ENCODE measurements around the gene PLA2R1. TPM values are rescaled to one million over a fixed set of nuclear protein-coding genes. Genes with fewer than 3 reads are reported as not detected.

The PLA2R1 gene
- total RNA-seq, 1 experiment from 2014 or later, result 1.1 TPM

DNA sequence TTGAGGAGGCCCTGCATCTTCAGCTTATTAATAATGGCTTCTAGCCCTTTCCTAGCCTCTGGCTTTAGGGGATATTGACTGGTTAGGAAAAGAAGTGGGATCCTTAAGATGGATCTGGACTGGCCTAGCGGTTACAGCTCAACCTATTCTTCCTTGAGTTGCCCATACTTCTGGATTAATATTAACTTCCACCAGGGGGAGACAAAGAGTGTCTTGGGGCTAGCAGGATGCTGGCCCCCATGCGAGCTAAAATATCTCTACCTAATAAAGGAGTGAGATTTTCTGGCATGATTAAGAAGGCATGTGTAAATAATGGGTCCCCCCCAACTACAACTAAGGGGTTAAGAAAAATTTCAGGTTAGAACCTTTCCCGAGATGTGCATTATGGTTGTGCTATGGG lies 23.2 kb upstream of the PLA2R1 start (continued):
- TF ChIP-seq, protein P1, sequence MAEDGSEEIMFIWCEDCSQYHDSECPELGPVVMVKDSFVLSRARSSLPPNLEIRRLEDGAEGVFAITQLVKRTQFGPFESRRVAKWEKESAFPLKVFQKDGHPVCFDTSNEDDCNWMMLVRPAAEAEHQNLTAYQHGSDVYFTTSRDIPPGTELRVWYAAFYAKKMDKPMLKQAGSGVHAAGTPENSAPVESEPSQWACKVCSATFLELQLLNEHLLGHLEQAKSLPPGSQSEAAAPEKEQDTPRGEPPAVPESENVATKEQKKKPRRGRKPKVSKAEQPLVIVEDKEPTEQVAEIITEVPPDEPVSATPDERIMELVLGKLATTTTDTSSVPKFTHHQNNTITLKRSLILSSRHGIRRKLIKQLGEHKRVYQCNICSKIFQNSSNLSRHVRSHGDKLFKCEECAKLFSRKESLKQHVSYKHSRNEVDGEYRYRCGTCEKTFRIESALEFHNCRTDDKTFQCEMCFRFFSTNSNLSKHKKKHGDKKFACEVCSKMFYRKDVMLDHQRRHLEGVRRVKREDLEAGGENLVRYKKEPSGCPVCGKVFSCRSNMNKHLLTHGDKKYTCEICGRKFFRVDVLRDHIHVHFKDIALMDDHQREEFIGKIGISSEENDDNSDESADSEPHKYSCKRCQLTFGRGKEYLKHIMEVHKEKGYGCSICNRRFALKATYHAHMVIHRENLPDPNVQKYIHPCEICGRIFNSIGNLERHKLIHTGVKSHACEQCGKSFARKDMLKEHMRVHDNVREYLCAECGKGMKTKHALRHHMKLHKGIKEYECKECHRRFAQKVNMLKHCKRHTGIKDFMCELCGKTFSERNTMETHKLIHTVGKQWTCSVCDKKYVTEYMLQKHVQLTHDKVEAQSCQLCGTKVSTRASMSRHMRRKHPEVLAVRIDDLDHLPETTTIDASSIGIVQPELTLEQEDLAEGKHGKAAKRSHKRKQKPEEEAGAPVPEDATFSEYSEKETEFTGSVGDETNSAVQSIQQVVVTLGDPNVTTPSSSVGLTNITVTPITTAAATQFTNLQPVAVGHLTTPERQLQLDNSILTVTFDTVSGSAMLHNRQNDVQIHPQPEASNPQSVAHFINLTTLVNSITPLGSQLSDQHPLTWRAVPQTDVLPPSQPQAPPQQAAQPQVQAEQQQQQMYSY (CRISPR knock-in tag; IDR thresholded peaks at IDR 0.05), result no peak
- no peak for TF ChIP-seq MXD4 (CRISPR knock-in tag; IDR thresholded peaks at IDR 0.05; ENCODE audit: borderline replicate concordance)

DNA sequence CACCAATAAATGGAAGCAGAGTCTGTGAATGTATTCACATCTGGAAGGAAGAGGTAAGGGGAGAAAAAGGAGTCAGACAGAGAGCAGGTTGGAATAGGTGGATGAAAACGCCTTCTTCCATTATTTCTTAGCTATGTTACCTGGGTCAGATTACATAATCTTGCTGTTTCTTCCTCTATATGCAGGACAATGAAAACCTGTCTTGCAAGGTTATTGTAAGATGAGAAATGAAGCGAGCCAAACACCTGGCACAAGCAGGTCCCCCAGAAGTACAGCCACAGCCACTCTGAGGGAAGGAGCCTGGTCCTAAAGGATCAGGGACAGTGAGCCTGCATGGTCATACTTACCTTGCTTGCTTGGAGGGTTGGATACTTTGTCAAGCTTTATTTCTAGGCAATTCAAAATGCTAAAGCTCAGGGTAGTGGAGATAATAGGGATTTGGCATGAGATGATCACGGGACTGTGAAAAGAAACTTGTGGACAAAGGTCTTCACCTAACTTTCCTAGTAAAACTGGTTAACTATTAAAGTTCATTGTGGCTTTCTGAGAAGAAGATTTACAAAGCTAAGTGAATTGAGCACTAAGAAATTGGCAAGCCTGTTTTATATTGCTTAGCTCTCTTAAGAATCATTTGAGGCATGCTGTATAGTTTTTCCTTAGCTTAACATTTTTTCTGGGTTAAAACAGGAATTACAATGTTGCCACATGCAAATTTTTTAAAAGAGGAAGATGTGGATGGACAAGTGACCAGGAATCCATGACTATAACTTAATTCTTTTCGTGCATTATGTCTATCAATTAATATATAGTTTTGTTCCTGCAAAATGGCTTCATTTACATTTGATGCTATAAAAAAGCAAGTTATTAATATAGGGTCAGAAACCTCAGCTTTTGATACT lies 15.7 kb upstream of the PLA2R1 start:
- Mint-ChIP-seq H3K4me3 (no peak overlapping the region), H3K9me3 (peaks cover 46% of the 10 kb centered on the region), H3K27ac (no peak overlapping the region), H3K4me1 (peaks cover 3% of the 10 kb centered on the region), H3K36me3 (peaks cover 30% of the 10 kb centered on the region), H3K27me3 (ENCODE audit: low read depth) (no peaks in the 10 kb centered on the region)
- ATAC-seq, result no peak
- POLR2A ChIA-PET, result no interaction called here
- CTCF ChIA-PET, result no interaction called here
- DNase-seq (ENCODE audit: low spot score), result no peak
- TF ChIP-seq TEAD1 (CRISPR knock-in tag; IDR thresholded peaks at IDR 0.05) (no peak), NFE2L1 (CRISPR knock-in tag; IDR thresholded peaks at IDR 0.05) (no peak), SP1 (CRISPR knock-in tag; conservative IDR thresholded peaks at IDR 0.05) (no peak), GABPB1 (CRISPR knock-in tag; IDR thresholded peaks at IDR 0.05) (no peak), ATF6 (CRISPR knock-in tag; IDR thresholded peaks at IDR 0.05) (no peak), CBFB (CRISPR knock-in tag; IDR thresholded peaks at IDR 0.05; ENCODE audit: low read depth) (no peak), E2F4 (CRISPR knock-in tag; IDR thresholded peaks at IDR 0.05; ENCODE audit: borderline replicate concordance, low read depth) (no peak), ATF1 (CRISPR knock-in tag; IDR thresholded peaks at IDR 0.05) (no peak), ZNF416 (CRISPR knock-in tag; IDR thresholded peaks at IDR 0.05) (no peak), ZBTB21 (CRISPR knock-in tag; IDR thresholded peaks at IDR 0.05; ENCODE audit: borderline replicate concordance) (no peak), ZNF671 (CRISPR knock-in tag; IDR thresholded peaks at IDR 0.05) (no peak), ZNF317 (CRISPR knock-in tag; IDR thresholded peaks at IDR 0.05; ENCODE audit: borderline replicate concordance, low read depth) (no peak), ATF2 (CRISPR knock-in tag; IDR thresholded peaks at IDR 0.05; ENCODE audit: borderline replicate concordance, low read depth) (no peak), CREM (CRISPR knock-in tag; IDR thresholded peaks at IDR 0.05) (no peak), JUN (CRISPR knock-in tag; IDR thresholded peaks at IDR 0.05) (no peak), RORB (CRISPR knock-in tag; IDR thresholded peaks at IDR 0.05) (no peak)
- TF ChIP-seq, protein P2, sequence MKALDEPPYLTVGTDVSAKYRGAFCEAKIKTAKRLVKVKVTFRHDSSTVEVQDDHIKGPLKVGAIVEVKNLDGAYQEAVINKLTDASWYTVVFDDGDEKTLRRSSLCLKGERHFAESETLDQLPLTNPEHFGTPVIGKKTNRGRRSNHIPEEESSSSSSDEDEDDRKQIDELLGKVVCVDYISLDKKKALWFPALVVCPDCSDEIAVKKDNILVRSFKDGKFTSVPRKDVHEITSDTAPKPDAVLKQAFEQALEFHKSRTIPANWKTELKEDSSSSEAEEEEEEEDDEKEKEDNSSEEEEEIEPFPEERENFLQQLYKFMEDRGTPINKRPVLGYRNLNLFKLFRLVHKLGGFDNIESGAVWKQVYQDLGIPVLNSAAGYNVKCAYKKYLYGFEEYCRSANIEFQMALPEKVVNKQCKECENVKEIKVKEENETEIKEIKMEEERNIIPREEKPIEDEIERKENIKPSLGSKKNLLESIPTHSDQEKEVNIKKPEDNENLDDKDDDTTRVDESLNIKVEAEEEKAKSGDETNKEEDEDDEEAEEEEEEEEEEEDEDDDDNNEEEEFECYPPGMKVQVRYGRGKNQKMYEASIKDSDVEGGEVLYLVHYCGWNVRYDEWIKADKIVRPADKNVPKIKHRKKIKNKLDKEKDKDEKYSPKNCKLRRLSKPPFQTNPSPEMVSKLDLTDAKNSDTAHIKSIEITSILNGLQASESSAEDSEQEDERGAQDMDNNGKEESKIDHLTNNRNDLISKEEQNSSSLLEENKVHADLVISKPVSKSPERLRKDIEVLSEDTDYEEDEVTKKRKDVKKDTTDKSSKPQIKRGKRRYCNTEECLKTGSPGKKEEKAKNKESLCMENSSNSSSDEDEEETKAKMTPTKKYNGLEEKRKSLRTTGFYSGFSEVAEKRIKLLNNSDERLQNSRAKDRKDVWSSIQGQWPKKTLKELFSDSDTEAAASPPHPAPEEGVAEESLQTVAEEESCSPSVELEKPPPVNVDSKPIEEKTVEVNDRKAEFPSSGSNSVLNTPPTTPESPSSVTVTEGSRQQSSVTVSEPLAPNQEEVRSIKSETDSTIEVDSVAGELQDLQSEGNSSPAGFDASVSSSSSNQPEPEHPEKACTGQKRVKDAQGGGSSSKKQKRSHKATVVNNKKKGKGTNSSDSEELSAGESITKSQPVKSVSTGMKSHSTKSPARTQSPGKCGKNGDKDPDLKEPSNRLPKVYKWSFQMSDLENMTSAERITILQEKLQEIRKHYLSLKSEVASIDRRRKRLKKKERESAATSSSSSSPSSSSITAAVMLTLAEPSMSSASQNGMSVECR (CRISPR knock-in tag; IDR thresholded peaks at IDR 0.05; ENCODE audit: borderline replicate concordance), result no peak
- TF ChIP-seq, protein P3, sequence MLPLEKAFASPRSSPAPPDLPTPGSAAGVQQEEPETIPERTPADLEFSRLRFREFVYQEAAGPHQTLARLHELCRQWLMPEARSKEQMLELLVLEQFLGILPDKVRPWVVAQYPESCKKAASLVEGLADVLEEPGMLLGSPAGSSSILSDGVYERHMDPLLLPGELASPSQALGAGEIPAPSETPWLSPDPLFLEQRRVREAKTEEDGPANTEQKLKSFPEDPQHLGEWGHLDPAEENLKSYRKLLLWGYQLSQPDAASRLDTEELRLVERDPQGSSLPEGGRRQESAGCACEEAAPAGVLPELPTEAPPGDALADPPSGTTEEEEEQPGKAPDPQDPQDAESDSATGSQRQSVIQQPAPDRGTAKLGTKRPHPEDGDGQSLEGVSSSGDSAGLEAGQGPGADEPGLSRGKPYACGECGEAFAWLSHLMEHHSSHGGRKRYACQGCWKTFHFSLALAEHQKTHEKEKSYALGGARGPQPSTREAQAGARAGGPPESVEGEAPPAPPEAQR (CRISPR knock-in tag; IDR thresholded peaks at IDR 0.05), result no peak

Data from WTC11 (cell line).